ENCODE data around the gene SHISAL2B.

DNA sequence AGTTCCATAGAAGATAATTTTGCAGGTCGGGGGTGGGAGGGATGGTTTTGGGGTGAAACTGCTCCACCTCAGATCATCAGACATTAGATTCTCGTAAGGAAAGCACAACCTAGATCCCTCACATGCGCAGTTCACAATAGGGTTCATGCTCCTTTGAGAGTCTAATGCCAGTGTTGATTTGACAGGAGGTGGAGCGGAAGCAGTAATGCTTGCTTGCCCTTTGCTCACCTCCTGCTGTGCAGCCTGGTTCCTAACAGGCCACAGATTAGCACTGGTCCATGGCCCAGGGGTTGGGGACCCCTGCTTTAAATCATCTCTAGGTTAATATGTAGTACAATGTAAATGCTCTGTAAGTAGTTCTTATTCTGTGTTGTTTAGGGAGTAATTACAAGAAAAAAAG lies 10.5 kb downstream of the SHISAL2B start:
- TF ChIP-seq, protein P1, sequence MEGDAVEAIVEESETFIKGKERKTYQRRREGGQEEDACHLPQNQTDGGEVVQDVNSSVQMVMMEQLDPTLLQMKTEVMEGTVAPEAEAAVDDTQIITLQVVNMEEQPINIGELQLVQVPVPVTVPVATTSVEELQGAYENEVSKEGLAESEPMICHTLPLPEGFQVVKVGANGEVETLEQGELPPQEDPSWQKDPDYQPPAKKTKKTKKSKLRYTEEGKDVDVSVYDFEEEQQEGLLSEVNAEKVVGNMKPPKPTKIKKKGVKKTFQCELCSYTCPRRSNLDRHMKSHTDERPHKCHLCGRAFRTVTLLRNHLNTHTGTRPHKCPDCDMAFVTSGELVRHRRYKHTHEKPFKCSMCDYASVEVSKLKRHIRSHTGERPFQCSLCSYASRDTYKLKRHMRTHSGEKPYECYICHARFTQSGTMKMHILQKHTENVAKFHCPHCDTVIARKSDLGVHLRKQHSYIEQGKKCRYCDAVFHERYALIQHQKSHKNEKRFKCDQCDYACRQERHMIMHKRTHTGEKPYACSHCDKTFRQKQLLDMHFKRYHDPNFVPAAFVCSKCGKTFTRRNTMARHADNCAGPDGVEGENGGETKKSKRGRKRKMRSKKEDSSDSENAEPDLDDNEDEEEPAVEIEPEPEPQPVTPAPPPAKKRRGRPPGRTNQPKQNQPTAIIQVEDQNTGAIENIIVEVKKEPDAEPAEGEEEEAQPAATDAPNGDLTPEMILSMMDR (IDR thresholded peaks at IDR 0.05): no peak
- no peak for TF ChIP-seq POLR2A (IDR thresholded peaks at IDR 0.05)

Measured in Peyer's patch (tissue), 4 donors.